Measurements from ENCODE around the gene SH2D2A. TPM values are rescaled to one million over a fixed set of nuclear protein-coding genes. Genes with fewer than 3 reads are reported as not detected.

Gene SH2D2A
- total and polyA plus RNA-seq, 4 donors = 1.1 to 3.0 (median 2.0) TPM

DNA sequence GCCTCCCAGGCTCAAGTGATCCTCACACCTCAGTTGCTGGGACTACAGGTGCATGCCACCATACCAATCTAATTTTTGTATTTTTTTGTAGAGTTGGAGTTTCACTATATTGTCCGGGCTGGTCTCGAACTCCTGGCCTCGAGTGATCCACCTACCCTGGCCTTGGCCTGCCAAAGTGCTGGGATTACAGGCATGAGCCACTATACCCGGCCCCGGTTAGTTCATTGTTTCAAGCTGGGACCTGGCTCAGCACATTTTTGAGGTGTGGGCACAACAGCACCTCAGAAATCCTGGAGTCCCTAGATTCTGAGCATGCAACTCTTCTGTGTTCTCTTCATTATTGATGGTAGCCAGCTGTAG is 21.3 kb downstream of the SH2D2A start:
- H3K27ac ChIP-seq (ENCODE audit: low read depth in 1 of 2, low read length in 1 of 2) = no peak overlapping the region
- WGBS, 2 donors = 94 to 97% methylated on average over 5 of the region's 5 CpGs
- H3K27me3 ChIP-seq (ENCODE audit: control insufficient read depth in 3 of 3, insufficient read depth in 3 of 3, low read length in 2 of 3) = no peaks in the 10 kb centered on the region
- H3K9me3 ChIP-seq (ENCODE audit: control insufficient read depth in 4 of 4, insufficient read depth in 3 of 4, low read length in 3 of 4) = no peaks in the 10 kb centered on the region
- no peak overlapping the region for H3K4me3 ChIP-seq
- TF ChIP-seq, protein P1, sequence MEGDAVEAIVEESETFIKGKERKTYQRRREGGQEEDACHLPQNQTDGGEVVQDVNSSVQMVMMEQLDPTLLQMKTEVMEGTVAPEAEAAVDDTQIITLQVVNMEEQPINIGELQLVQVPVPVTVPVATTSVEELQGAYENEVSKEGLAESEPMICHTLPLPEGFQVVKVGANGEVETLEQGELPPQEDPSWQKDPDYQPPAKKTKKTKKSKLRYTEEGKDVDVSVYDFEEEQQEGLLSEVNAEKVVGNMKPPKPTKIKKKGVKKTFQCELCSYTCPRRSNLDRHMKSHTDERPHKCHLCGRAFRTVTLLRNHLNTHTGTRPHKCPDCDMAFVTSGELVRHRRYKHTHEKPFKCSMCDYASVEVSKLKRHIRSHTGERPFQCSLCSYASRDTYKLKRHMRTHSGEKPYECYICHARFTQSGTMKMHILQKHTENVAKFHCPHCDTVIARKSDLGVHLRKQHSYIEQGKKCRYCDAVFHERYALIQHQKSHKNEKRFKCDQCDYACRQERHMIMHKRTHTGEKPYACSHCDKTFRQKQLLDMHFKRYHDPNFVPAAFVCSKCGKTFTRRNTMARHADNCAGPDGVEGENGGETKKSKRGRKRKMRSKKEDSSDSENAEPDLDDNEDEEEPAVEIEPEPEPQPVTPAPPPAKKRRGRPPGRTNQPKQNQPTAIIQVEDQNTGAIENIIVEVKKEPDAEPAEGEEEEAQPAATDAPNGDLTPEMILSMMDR (IDR thresholded peaks at IDR 0.05; ENCODE audit: control extremely low read depth, extremely low read depth) = no peak
- no peak overlapping the region for H3K9ac ChIP-seq (ENCODE audit: insufficient read depth in 1 of 2, low read length in 2 of 2)
- DNase-seq = no peak
- no peak for ATAC-seq (ENCODE audit: insufficient read depth, low FRiP score)
- no peaks in the 10 kb centered on the region for H3K4me1 ChIP-seq (ENCODE audit: control insufficient read depth in 5 of 5, insufficient read depth in 5 of 5, low read length in 5 of 5)
- H3K36me3 ChIP-seq (ENCODE audit: control insufficient read depth in 4 of 4, insufficient read depth in 4 of 4, low read length in 4 of 4) = peaks cover 44 to 50% (median 48%) of the 10 kb centered on the region in 4 donors

DNA sequence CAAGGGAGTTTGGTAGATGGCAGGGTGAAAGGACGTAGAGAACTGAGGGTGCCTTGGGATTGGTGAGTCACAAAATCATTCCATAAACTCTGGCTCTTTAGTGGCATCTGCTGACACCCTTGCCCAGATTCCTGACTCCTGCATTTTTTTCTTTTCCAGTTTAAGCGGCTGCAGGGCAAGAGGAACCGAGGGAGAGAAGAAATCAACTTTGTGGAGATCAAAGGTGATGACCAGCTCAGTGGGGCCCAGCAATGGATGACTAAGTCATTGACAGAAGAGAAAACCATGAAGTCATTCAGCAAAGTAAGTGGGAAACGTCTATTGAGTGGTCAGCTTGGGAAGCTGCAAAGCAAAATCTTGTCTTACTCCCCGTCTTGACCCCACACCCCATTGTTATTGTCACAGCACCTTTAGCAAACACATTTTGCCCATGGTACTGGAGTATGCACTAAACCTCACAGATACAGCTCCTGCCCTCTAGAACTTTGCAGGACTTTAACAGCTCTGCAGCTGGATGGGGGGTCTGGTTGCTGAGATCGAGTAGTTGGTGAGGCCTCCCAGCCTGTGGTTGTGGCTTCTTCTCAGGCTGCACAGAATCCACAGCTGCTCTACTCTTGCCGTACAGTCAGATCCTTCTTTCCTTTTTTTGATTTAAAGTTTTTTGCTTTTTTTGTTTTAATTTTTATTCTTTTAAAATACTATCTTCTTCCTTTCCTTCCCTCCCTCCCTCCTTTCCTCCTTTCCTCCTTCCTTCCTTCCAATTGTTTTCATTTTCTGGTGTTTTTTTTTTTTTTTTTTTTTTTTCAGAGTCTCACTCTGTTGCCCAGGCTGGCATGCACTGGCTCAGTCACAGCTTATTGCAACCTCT is 21.9 kb downstream of the SH2D2A start:
- Histone ChIP-seq H3K27ac (ENCODE audit: low read depth in 1 of 2, low read length in 1 of 2) (no peak overlapping the region), H3K9ac (ENCODE audit: insufficient read depth in 1 of 2, low read length in 2 of 2) (no peak overlapping the region), H3K4me1 (ENCODE audit: control insufficient read depth in 5 of 5, insufficient read depth in 5 of 5, low read length in 5 of 5) (no peaks in the 10 kb centered on the region), H3K4me3 (no peak overlapping the region), H3K27me3 (ENCODE audit: control insufficient read depth in 3 of 3, insufficient read depth in 3 of 3, low read length in 2 of 3) (no peaks in the 10 kb centered on the region), H3K36me3 (ENCODE audit: control insufficient read depth in 4 of 4, insufficient read depth in 4 of 4, low read length in 4 of 4) (peaks cover 41 to 53% (median 48%) of the 10 kb centered on the region in 4 donors), H3K9me3 (ENCODE audit: control insufficient read depth in 4 of 4, insufficient read depth in 3 of 4, low read length in 3 of 4) (no peaks in the 10 kb centered on the region)
- 84 to 88% methylated on average over 7 of the region's 7 CpGs for WGBS, 2 donors
- TF ChIP-seq, protein P1 (IDR thresholded peaks at IDR 0.05; ENCODE audit: control extremely low read depth, extremely low read depth) = no peak
- ATAC-seq (ENCODE audit: insufficient read depth, low FRiP score) = no peak
- DNase-seq = no peak

DNA sequence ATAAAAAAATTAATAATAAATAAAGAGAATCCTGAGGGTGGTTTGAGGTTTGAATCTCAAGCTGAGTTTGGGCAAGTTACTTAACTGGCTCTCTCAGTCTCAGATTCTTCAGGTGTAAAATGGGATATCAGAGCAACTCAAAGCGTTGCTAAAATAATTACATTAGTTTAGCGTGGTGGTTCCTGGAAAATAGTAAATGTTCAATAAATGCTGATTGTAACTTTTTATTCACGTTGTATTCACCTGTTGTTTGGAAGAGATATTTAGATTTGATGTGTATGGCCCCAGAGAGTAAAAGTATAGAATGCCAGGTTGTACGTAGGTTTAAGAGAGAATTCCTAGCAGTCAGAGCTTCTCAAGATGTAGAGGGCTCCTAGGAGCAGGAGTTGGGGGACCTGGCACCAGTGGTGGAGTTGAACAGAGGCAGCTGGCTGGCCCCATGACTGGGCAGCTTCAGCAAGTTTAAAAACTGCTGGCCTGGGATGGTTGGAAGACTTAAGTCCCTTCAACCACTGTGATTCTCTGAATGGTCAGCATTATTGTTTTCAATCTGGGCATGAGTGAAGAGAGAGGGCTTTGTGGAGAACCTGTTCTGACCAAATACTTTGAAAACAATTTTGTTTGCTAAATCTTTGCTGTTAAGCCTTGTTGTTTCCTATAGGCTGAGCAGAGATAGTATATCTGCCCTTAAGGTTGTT is 26.9 kb downstream of the SH2D2A start:
- no peaks in the 10 kb centered on the region for H3K9me3 ChIP-seq (ENCODE audit: control insufficient read depth in 4 of 4, insufficient read depth in 3 of 4, low read length in 3 of 4)
- WGBS, 2 donors = 85% methylated on average over 4 of the region's 4 CpGs
- ATAC-seq (ENCODE audit: insufficient read depth, low FRiP score) = no peak
- H3K9ac ChIP-seq (ENCODE audit: insufficient read depth in 1 of 2, low read length in 2 of 2) = no peak overlapping the region
- no peak for DNase-seq
- peaks cover 31 to 45% (median 36%) of the 10 kb centered on the region in 4 donors for H3K36me3 ChIP-seq (ENCODE audit: control insufficient read depth in 4 of 4, insufficient read depth in 4 of 4, low read length in 4 of 4)
- no peaks in the 10 kb centered on the region for H3K4me1 ChIP-seq (ENCODE audit: control insufficient read depth in 5 of 5, insufficient read depth in 5 of 5, low read length in 5 of 5)
- no peak overlapping the region for H3K27ac ChIP-seq (ENCODE audit: low read depth in 1 of 2, low read length in 1 of 2)
- no peak overlapping the region for H3K4me3 ChIP-seq
- no peaks in the 10 kb centered on the region for H3K27me3 ChIP-seq (ENCODE audit: control insufficient read depth in 3 of 3, insufficient read depth in 3 of 3, low read length in 2 of 3)
- TF ChIP-seq, protein P1 (IDR thresholded peaks at IDR 0.05; ENCODE audit: control extremely low read depth, extremely low read depth) = no peak

Measured in lung (tissue), 12 donors.